Measurements from ENCODE around the gene DLGAP1. TPM values are rescaled to one million over a fixed set of nuclear protein-coding genes. Genes with fewer than 3 reads are reported as not detected.

Gene DLGAP1
- total RNA-seq, 1 donor from 2014 or later, result 3.2 TPM

GRCh38 chr18:3871687-3872086 lies 583.4 kb downstream of the DLGAP1 start:
- Histone ChIP-seq H3K27ac (no peak overlapping the region), H3K27me3 (no peaks in the 10 kb centered on the region), H3K9me3 (no peaks in the 10 kb centered on the region), H3K36me3 (no peaks in the 10 kb centered on the region), H3K4me3 (no peak overlapping the region), H3K4me1 (no peaks in the 10 kb centered on the region)
- intact Hi-C loops (cut with DNase I), result no loop called here
- TF ChIP-seq CTCF (IDR thresholded peaks at IDR 0.05) (no peak), POLR2A (IDR thresholded peaks at IDR 0.05) (no peak), POLR2AphosphoS5 (IDR thresholded peaks at IDR 0.05; ENCODE audit: insufficient read depth in 1 of 2, low read depth in 1 of 2) (no peak)
- DNase-seq (ENCODE audit: extremely low spot score in 2 of 2), result no peak

DNA sequence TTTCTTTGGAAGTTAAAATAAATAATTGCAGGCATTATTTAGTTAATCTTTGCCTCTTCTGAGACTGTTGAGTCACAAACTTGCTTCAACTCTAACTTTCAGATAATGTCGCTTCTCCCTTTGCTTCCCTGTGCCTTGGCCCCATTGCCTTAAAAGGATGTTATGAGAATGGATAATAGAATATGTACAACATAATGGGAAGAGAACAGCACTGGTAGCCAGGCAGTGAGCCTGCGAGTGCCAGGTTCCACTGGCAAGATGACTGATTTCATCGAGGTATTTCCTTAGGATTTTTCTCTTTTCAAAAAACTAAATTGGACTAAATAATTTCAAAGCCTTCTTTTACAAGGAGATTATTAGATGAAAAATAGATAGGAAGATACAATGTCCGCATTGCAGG lies 584.2 kb downstream of the DLGAP1 start:
- Histone ChIP-seq H3K4me3 (no peak overlapping the region), H3K4me1 (no peaks in the 10 kb centered on the region), H3K27ac (no peak overlapping the region), H3K27me3 (no peaks in the 10 kb centered on the region), H3K36me3 (no peaks in the 10 kb centered on the region), H3K9me3 (no peaks in the 10 kb centered on the region)
- intact Hi-C loops (cut with DNase I), result no loop called here
- TF ChIP-seq POLR2AphosphoS5 (IDR thresholded peaks at IDR 0.05; ENCODE audit: insufficient read depth in 1 of 2, low read depth in 1 of 2) (no peak), CTCF (IDR thresholded peaks at IDR 0.05) (no peak), POLR2A (IDR thresholded peaks at IDR 0.05) (no peak)
- DNase-seq (ENCODE audit: extremely low spot score in 2 of 2), result no peak

- Histone ChIP-seq H3K9me3 (no peaks in the 10 kb centered on the region), H3K4me1 (no peaks in the 10 kb centered on the region), H3K36me3 (no peaks in the 10 kb centered on the region), H3K27me3 (no peaks in the 10 kb centered on the region), H3K27ac (no peak overlapping the region), H3K4me3 (no peak overlapping the region)
- no peak for DNase-seq (ENCODE audit: extremely low spot score in 2 of 2)
- TF ChIP-seq POLR2A (IDR thresholded peaks at IDR 0.05), result no peak
- TF ChIP-seq CTCF (IDR thresholded peaks at IDR 0.05), result peak in 1 of 3 experiments; percentile 29
- intact Hi-C loops (cut with DNase I), result no loop called here
Measured at GRCh38 chr18:3869848-3870247, 585.3 kb downstream of the DLGAP1 start.

GRCh38 chr18:3867864-3868311 lies 587.2 kb downstream of the DLGAP1 start:
- no peak for DNase-seq (ENCODE audit: extremely low spot score in 2 of 2)
- no peak overlapping the region for H3K4me3 ChIP-seq
- no peaks in the 10 kb centered on the region for H3K4me1 ChIP-seq
- H3K9me3 ChIP-seq, result no peaks in the 10 kb centered on the region
- TF ChIP-seq CTCF (IDR thresholded peaks at IDR 0.05), result no peak
- no peak for TF ChIP-seq POLR2AphosphoS5 (IDR thresholded peaks at IDR 0.05; ENCODE audit: insufficient read depth in 1 of 2, low read depth in 1 of 2)
- no peak for TF ChIP-seq POLR2A (IDR thresholded peaks at IDR 0.05)
- intact Hi-C loops (cut with DNase I), result no loop called here
- no peak overlapping the region for H3K27ac ChIP-seq
- no peaks in the 10 kb centered on the region for H3K27me3 ChIP-seq
- H3K36me3 ChIP-seq, result no peaks in the 10 kb centered on the region

GRCh38 chr18:3867236-3867635 lies 587.9 kb downstream of the DLGAP1 start:
- Histone ChIP-seq H3K9me3 (no peaks in the 10 kb centered on the region), H3K36me3 (no peaks in the 10 kb centered on the region), H3K27ac (no peak overlapping the region), H3K27me3 (no peaks in the 10 kb centered on the region), H3K4me3 (no peak overlapping the region), H3K4me1 (no peaks in the 10 kb centered on the region)
- no peak for TF ChIP-seq POLR2AphosphoS5 (IDR thresholded peaks at IDR 0.05; ENCODE audit: insufficient read depth in 1 of 2, low read depth in 1 of 2)
- TF ChIP-seq CTCF (IDR thresholded peaks at IDR 0.05), result no peak
- no peak for TF ChIP-seq POLR2A (IDR thresholded peaks at IDR 0.05)
- DNase-seq (ENCODE audit: extremely low spot score in 2 of 2), result no peak
- intact Hi-C loops (cut with DNase I), result no loop called here
